H1 (cell line): ENCODE results near the gene DYNLL1. TPM values are rescaled to one million over a fixed set of nuclear protein-coding genes. Genes with fewer than 3 reads are reported as not detected.

Experiments used
- CTCF ChIA-PET: fragments of 300-600 bp; sonication (Branson Sonifier 250); formaldehyde crosslinking; loops from one replicate; lab custom pipeline; 2021; ENCODE audit not compliant: partially characterized antibody; lab: Charles Lee
- POLR2A ChIA-PET: fragments of 300-600 bp; sonication (Branson Sonifier 250); formaldehyde crosslinking; loops from one replicate; lab custom pipeline; 2021; ENCODE audit warnings: inconsistent platforms; ENCODE audit not compliant: partially characterized antibody; lab: Charles Lee
- DNase-seq, 2 experiments: peaks; one replicate each; pipeline versions ENCODE4 v3.0.0 to v3.0.0-alpha.2; 2010 to 2022; ENCODE audit warnings: low spot score in 2 of 2, low read depth in 1 of 2, mixed read lengths in 1 of 2
- FAIRE-seq: peaks from 2 replicates; lab custom pipeline; 2011; peaks lifted over from hg19 to GRCh38; lab: Jason Lieb, UNC
- H2AFZ ChIP-seq: 2 replicates; pipeline ENCODE4 v1.8.1; 2012; ENCODE audit warnings: low read length, inconsistent platforms
- H2AK5ac ChIP-seq: 2 replicates; pipeline ENCODE4 v1.6.1; 2013; ENCODE audit warnings: low read depth, low read length
- H2BK120ac ChIP-seq: replicated peaks from 2 replicates; pipeline ENCODE3; 2013; ENCODE audit warnings: low read depth, low read length, inconsistent platforms
- H2BK12ac ChIP-seq: 2 replicates; pipeline ENCODE4 v1.6.1; 2013; ENCODE audit warnings: low read depth, low read length
- H2BK15ac ChIP-seq: 2 replicates; pipeline ENCODE4 v1.6.1; 2013; ENCODE audit warnings: low read length
- H2BK20ac ChIP-seq: 2 replicates; pipeline ENCODE4 v1.6.1; 2013; ENCODE audit warnings: low read length
- H2BK5ac ChIP-seq: 2 replicates; pipeline ENCODE4 v1.6.1; 2013; ENCODE audit warnings: low read depth, low read length
- H3K14ac ChIP-seq: 2 replicates; pipeline ENCODE4 v1.6.1; 2013; ENCODE audit warnings: inconsistent platforms; ENCODE audit not compliant: insufficient read length
- H3K18ac ChIP-seq: 2 replicates; pipeline ENCODE4 v1.6.1; 2013; ENCODE audit warnings: low read length; ENCODE audit errors: extremely low read depth
- H3K23ac ChIP-seq: 2 replicates; pipeline ENCODE4 v1.6.1; 2013; ENCODE audit warnings: inconsistent platforms; ENCODE audit not compliant: insufficient read length
- H3K23me2 ChIP-seq: 2 replicates; pipeline ENCODE4 v1.6.1; 2013; ENCODE audit warnings: low read depth, low read length
- H3K27ac ChIP-seq: 2 replicates; pipeline ENCODE4 v1.6.1; 2011; ENCODE audit warnings: low read depth, low read length, inconsistent platforms
- H3K27me3 ChIP-seq, 4 experiments: replicated peaks in 1 of 4; 1 replicate in 1 of 4; 2 replicates in 3 of 4; pipeline versions ENCODE4 v1.6.1 to v1.8.1; 2011 to 2013; ENCODE audit warnings: low read length in 3 of 4, mild to moderate bottlenecking in 3 of 4, inconsistent platforms in 2 of 4, mixed read lengths in 2 of 4, moderate library complexity in 1 of 4; ENCODE audit not compliant: control insufficient read depth in 3 of 4, insufficient read depth in 3 of 4; ENCODE audit errors: extremely low read depth in 1 of 4
- H3K36me3 ChIP-seq, 4 experiments: 2 replicates each; pipeline versions ENCODE4 v1.6.1 to v1.8.1; 2011 to 2013; ENCODE audit warnings: mild to moderate bottlenecking in 4 of 4, low read length in 3 of 4, moderate library complexity in 2 of 4, control low read depth in 1 of 4, inconsistent platforms in 1 of 4; ENCODE audit not compliant: insufficient read depth in 4 of 4, control insufficient read depth in 2 of 4
- H3K4ac ChIP-seq: replicated peaks from 2 replicates; pipeline ENCODE3; 2013; ENCODE audit warnings: low read length, low read depth, mixed read lengths, inconsistent platforms; ENCODE audit not compliant: insufficient read length
- H3K4me1 ChIP-seq, 4 experiments: replicated peaks in 1 of 4; 1 replicate in 1 of 4; 2 replicates in 3 of 4; pipeline versions ENCODE4 v1.6.1 to v1.8.1; 2011 to 2013; ENCODE audit warnings: low read length in 3 of 4, inconsistent platforms in 2 of 4, mixed read lengths in 1 of 4; ENCODE audit not compliant: insufficient read depth in 4 of 4, control insufficient read depth in 3 of 4
- H3K4me2 ChIP-seq, 2 experiments: 2 replicates each; pipeline versions ENCODE4 v1.6.1 to v1.8.1; 2011 to 2013; ENCODE audit warnings: low read depth in 2 of 2, low read length in 2 of 2, control low read depth in 1 of 2, inconsistent platforms in 1 of 2, mild to moderate bottlenecking in 1 of 2; ENCODE audit not compliant: insufficient read depth in 1 of 2
- H3K4me3 ChIP-seq, 4 experiments: fragments of 200-600, 300-600 bp in 1 of 4; sonication (generic), shearing (Covaris generic), sonication (Bioruptor Twin) in 1 of 4; 2 replicates each; pipeline versions ENCODE4 v1.5.1 to v1.8.1; 2011 to 2016; ENCODE audit warnings: low read length in 4 of 4, low read depth in 3 of 4, control low read depth in 2 of 4, inconsistent platforms in 2 of 4, mild to moderate bottlenecking in 2 of 4, mixed read lengths in 1 of 4, moderate library complexity in 1 of 4; ENCODE audit not compliant: insufficient read depth in 2 of 4; ENCODE audit errors: extremely low read depth in 1 of 4
- H3K56ac ChIP-seq: replicated peaks from 2 replicates; pipeline ENCODE3; 2013; ENCODE audit warnings: low read depth, mild to moderate bottlenecking, mixed read lengths, low read length, inconsistent platforms; ENCODE audit not compliant: insufficient read length
- H3K79me1 ChIP-seq: 2 replicates; pipeline ENCODE4 v1.6.1; 2013; ENCODE audit warnings: low read depth, low read length, control low read depth
- H3K79me2 ChIP-seq, 2 experiments: 2 replicates each; pipeline versions ENCODE4 v1.6.1 to v1.8.1; 2012 to 2013; ENCODE audit warnings: low read length in 2 of 2, mild to moderate bottlenecking in 2 of 2, inconsistent platforms in 1 of 2; ENCODE audit not compliant: insufficient read depth in 2 of 2, control insufficient read depth in 1 of 2
- H3K9ac ChIP-seq, 4 experiments: replicated peaks in 1 of 4; 1 replicate in 1 of 4; 2 replicates in 3 of 4; pipeline versions ENCODE4 v1.6.1 to v1.8.1; 2011 to 2013; ENCODE audit warnings: low read depth in 3 of 4, low read length in 3 of 4, control low read depth in 2 of 4, mild to moderate bottlenecking in 2 of 4, moderate library complexity in 2 of 4, inconsistent platforms in 1 of 4; ENCODE audit errors: extremely low read depth in 1 of 4
- H3K9me3 ChIP-seq, 2 experiments: 2 replicates each; pipeline versions ENCODE4 v1.6.1 to v1.8.1; 2012 to 2013; ENCODE audit warnings: mild to moderate bottlenecking in 2 of 2, moderate library complexity in 2 of 2, control low read depth in 1 of 2, inconsistent platforms in 1 of 2, low read depth in 1 of 2, low read length in 1 of 2, mixed read lengths in 1 of 2; ENCODE audit not compliant: insufficient read depth in 2 of 2
- H4K20me1 ChIP-seq, 2 experiments: replicated peaks in 1 of 2; 2 replicates each; pipeline versions ENCODE3 to v1.8.1; 2011 to 2013; ENCODE audit warnings: inconsistent platforms in 2 of 2, low read length in 2 of 2, mild to moderate bottlenecking in 1 of 2; ENCODE audit not compliant: insufficient read depth in 2 of 2, control insufficient read depth in 1 of 2
- H4K5ac ChIP-seq: 2 replicates; pipeline ENCODE4 v1.6.1; 2013; ENCODE audit warnings: low read length, low read depth, mixed read lengths, inconsistent platforms; ENCODE audit not compliant: insufficient read length
- H4K8ac ChIP-seq: 2 replicates; pipeline ENCODE4 v1.8.0; 2013; ENCODE audit warnings: mild to moderate bottlenecking, moderate library complexity, low read length, inconsistent platforms; ENCODE audit not compliant: insufficient read depth; ENCODE audit errors: extremely low read depth
- H4K91ac ChIP-seq: replicated peaks from 2 replicates; pipeline ENCODE3; 2013; ENCODE audit warnings: low read length, mixed read lengths, inconsistent platforms; ENCODE audit not compliant: insufficient read length
- ATF2 ChIP-seq: IDR thresholded peaks from 2 replicates; pipeline ENCODE4 v1.6.1; 2012; ENCODE audit warnings: low read length, inconsistent platforms
- BACH1 ChIP-seq: IDR thresholded peaks from 2 replicates; pipeline ENCODE4 v1.6.1; 2012; ENCODE audit warnings: low read length, improper control_type of control experiment
- EP300 ChIP-seq, 2 experiments: IDR thresholded peaks; 1 replicate in 1 of 2; 2 replicates in 1 of 2; pipeline ENCODE4 v1.6.1; 2011 to 2012; ENCODE audit warnings: low read depth in 2 of 2, low read length in 2 of 2, mild to moderate bottlenecking in 2 of 2, borderline replicate concordance in 1 of 2, inconsistent platforms in 1 of 2, moderate library complexity in 1 of 2
- FOSL1 ChIP-seq: IDR thresholded peaks from 2 replicates; pipeline ENCODE4 v1.6.1; 2011; ENCODE audit warnings: mild to moderate bottlenecking, low read depth, low read length, moderate library complexity; ENCODE audit not compliant: insufficient read depth
- GABPA ChIP-seq: IDR thresholded peaks from 2 replicates; pipeline ENCODE4 v1.6.1; 2011; ENCODE audit warnings: mild to moderate bottlenecking, low read length, moderate library complexity, borderline replicate concordance; ENCODE audit not compliant: insufficient read depth
- RAD21 ChIP-seq, 2 experiments: IDR thresholded peaks in 1 of 2; conservative IDR thresholded peaks in 1 of 2; 2 replicates each; pipeline ENCODE4 v1.6.1; 2011; ENCODE audit warnings: low read depth in 2 of 2, low read length in 2 of 2, improper control_type of control experiment in 1 of 2, inconsistent platforms in 1 of 2, mild to moderate bottlenecking in 1 of 2, moderate library complexity in 1 of 2
- RBBP5 ChIP-seq: IDR thresholded peaks from 2 replicates; pipeline ENCODE4 v1.7.1; 2012; ENCODE audit warnings: low read depth, mild to moderate bottlenecking, inconsistent platforms, low read length, moderate library complexity, borderline replicate concordance
- RXRA ChIP-seq: IDR thresholded peaks from 2 replicates; pipeline ENCODE4 v1.6.1; 2011; ENCODE audit warnings: low read depth, mild to moderate bottlenecking, low read length, moderate library complexity; ENCODE audit not compliant: insufficient read depth
- SUZ12 ChIP-seq: fragments of 200-600 bp; sonication (generic); IDR thresholded peaks from 2 replicates; pipeline ENCODE4 v1.6.1; 2012; ENCODE audit warnings: mild to moderate bottlenecking, inconsistent platforms, low read length, moderate library complexity, mixed read lengths
- WGBS, 2 experiments: shearing (Covaris generic) in 1 of 2; methylation state at CpG; one replicate each; pipeline versions ENCODE4 v1.1.6 to v1.1.7; 2013 to 2015; ENCODE audit warnings: low lambda C conversion rate in 2 of 2, mixed read lengths in 2 of 2, inconsistent platforms in 1 of 2, low coverage in 1 of 2, missing lambda C conversion rate in 1 of 2; ENCODE audit not compliant: insufficient replicate concordance in 2 of 2, insufficient coverage in 1 of 2, insufficient read length in 1 of 2; ENCODE audit errors: extremely low coverage in 1 of 2, missing lambda C conversion rate in 1 of 2; 5-methylcytosine and 5-hydroxymethylcytosine counted together
- polyA plus RNA-seq, 7 experiments: library from polyadenylated mRNA; depleted of rRNA in 3 of 7; stranded (reverse) in 5 of 7; unstranded in 2 of 7; fragments of >200 nt in 5 of 7; fragments of 200-250 nt in 2 of 7; gene quantifications; 1 replicate in 5 of 7; 2 replicates in 1 of 7; 4 replicates in 1 of 7; pipeline versions ENCODE4 v1.2.1 to v1.2.3, GENCODE V29; 2011 to 2013; ENCODE audit warnings: missing spikeins in 2 of 7, mixed read lengths in 2 of 7
- total RNA-seq: library from RNA; stranded (reverse); fragmentation: NEBNext Ultra II Directional; extraction: Animal tissue kit (Norgen Biotek cat#: 25700); gene quantifications from 2 replicates; pipeline ENCODE4 v1.2.1, GENCODE V29; 2021

Gene DYNLL1
- total and polyA plus RNA-seq, 2 of the 8 experiments (the other 6 are each of a cell fraction or from before 2014, with no cell fraction given) = 423 to 488 TPM

DNA sequence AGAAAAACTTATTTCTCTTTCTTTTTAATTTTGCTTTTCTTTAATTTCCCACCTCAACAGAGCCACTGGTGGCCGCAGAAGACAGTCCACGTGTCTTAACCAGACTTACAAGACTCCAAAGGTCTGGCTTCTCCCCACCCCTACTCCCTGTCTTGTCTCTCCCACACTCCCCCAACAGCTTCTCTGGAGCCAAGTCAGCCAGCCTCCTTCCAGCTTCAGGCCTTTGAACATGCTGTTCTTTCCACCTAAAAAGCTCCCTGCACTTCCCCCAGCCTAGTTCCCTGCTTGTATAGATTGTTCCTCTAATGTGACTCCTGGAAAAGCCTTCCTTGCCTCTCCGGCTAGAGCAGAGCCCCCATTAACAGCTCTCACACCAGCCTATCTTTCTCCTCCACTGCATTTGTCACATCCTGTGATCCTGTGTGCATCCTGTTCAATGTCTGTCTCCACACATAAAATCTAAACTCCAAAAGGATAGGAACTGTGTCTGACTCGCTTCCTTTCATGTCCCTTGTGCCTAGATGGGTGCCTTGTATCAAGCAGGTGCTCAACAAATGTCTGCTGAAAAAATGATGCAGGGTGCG, 7.8 kb upstream of the DYNLL1 start:
- Histone ChIP-seq H4K8ac (no peak overlapping the region), H3K4me2 (no peak overlapping the region), H2BK15ac (no peak overlapping the region), H3K9me3 (no peaks in the 10 kb centered on the region; a peak in 1 of 4 replicates), H2BK12ac (no peak overlapping the region), H3K4me3 (no peak overlapping the region), H3K79me1 (peaks cover 2% of the 10 kb centered on the region; the same call in 1 of the 2 replicates)
- TF ChIP-seq SUZ12 = no peak
- TF ChIP-seq RBBP5 = no peak
- TF ChIP-seq RXRA = no peak
- TF ChIP-seq FOSL1 = no peak
- TF ChIP-seq BACH1 = no peak
- TF ChIP-seq RAD21 (IDR thresholded peaks at IDR 0.05 in 1 of 2, conservative IDR thresholded peaks at IDR 0.05 in 1 of 2; ENCODE audit: low read depth in 2 of 2, low read length in 2 of 2) = no peak
- TF ChIP-seq EP300 (IDR thresholded peaks at IDR 0.05; ENCODE audit: borderline replicate concordance in 1 of 2, low read depth in 2 of 2, low read length in 2 of 2) = no peak
- TF ChIP-seq GABPA = no peak
- no peak for TF ChIP-seq ATF2
- TF ChIP-seq, all 59 proteins: peak for 0
- H3K27ac ChIP-seq = no peak overlapping the region
- ChIA-PET POLR2A (interaction anchor here (1.1 to 1.4 kb wide), 2 partner anchors 13 to 34 kb away, joined by 3 read pairs; no protein-coding TSS in a partner anchor), CTCF (interaction anchor here (6.6 kb wide), 1 partner anchor 20 kb away, joined by 47 read pairs; the partner anchor contains the start of gene SRSF9)
- H4K20me1 ChIP-seq = no peaks in the 10 kb centered on the region
- H3K36me3 ChIP-seq = peaks cover 0 to 2% (median 0%) of the 10 kb centered on the region in 4 experiments; a peak in 2 of 8 replicates
- no peak overlapping the region for H2BK120ac ChIP-seq
- no peak overlapping the region for H4K5ac ChIP-seq
- H2AK5ac ChIP-seq = no peak overlapping the region
- no peaks in the 10 kb centered on the region for H3K79me2 ChIP-seq
- H3K18ac ChIP-seq = no peak overlapping the region
- H3K27me3 ChIP-seq = no peaks in the 10 kb centered on the region; a peak in 1 of 7 replicates
- no peak for DNase-seq
- H2BK5ac ChIP-seq = no peak overlapping the region
- H3K4ac ChIP-seq = no peak overlapping the region
- no peak overlapping the region for H2AFZ ChIP-seq
- H3K23ac ChIP-seq = no peak overlapping the region
- H3K56ac ChIP-seq = no peak overlapping the region
- FAIRE-seq = no peak
- H3K4me1 ChIP-seq = no peaks in the 10 kb centered on the region
- H4K91ac ChIP-seq = no peak overlapping the region
- no peaks in the 10 kb centered on the region for H3K23me2 ChIP-seq
- WGBS, 2 experiments = 75% methylated on average over 5 of the region's 5 CpGs; no CpG with 5 or more reads in 1 of the 2 experiments
- H3K9ac ChIP-seq = no peak overlapping the region
- no peak overlapping the region for H3K14ac ChIP-seq
- no peak overlapping the region for H2BK20ac ChIP-seq
